IPS DF 4.7 (cell line): ENCODE measurements around the gene KCNT1.
"Not testable (repeated sequence)": the region's sequence is repeated elsewhere in the genome, so short reads cannot be mapped to it uniquely, and the experiment has no call there.

Source experiments
- DNase-seq: peaks from one replicate; pipeline ENCODE4 v3.0.0-alpha.2; 2013; ENCODE audit warnings: low spot score; ENCODE audit errors: extremely low read depth

KCNT1 gene

GRCh38 chr9:135701959-135702721 is at the start of gene KCNT1:
Gene KCNT1 (plus strand): TSS chr9:135702185. CDS start chr9:135702259, 74 bp downstream.
- DNase-seq = no peak

DNA sequence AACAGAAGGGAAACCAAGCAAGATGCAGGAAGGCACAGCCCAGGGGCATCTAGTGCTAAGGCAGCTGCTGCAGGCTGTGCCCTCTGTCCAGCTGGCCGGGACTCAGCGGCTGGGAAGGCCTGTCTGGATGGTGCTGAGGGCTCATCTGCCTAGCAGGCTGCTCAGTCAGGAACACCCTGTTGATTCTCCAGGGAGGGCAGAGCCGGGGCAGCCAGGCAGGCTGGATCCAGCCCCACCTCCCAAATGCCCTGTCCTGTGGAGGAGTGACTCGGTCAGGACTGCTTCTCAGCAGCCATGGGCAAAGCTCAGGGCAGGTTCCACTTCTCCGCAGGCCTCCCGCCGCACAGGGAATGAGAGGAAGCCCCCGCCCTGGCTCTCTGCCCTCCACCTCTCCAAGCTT is 46.7 kb upstream of the KCNT1 start:
- no peak for DNase-seq

GRCh38 chr9:135657416-135657815 is 44.6 kb upstream of the KCNT1 start:
- DNase-seq = no peak

DNA sequence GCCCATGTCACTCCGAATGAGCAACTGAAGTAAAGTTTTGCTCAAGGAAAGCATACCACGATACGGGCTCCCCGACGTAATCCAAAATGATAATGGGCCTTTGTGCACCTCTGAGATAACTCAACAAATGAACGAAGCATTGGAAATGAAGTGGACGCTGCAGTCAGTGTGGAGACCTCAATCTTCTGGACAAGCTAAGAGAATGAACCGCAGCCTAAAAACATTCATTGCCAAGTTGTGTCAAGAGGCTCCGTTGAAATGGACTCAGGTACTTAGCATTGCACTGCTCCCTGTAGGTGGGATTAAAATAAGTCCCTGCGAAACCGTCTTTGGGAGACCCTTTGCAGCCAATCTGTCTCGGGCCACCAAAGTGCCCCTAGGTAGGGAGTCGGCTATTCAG is 42.7 kb upstream of the KCNT1 start:
- DNase-seq = no peak

- no peak for DNase-seq
Measured at GRCh38 chr9:135660407-135660806, 41.6 kb upstream of the KCNT1 start.

- no peak for DNase-seq
Measured at GRCh38 chr9:135661816-135662560, 40.0 kb upstream of the KCNT1 start.

GRCh38 chr9:135662758-135663450 is 39.1 kb upstream of the KCNT1 start, which contains the start of gene LCN9:
Gene LCN9 (plus strand): TSS chr9:135663309. CDS start chr9:135663322, 13 bp downstream.
- DNase-seq = no peak

DNA sequence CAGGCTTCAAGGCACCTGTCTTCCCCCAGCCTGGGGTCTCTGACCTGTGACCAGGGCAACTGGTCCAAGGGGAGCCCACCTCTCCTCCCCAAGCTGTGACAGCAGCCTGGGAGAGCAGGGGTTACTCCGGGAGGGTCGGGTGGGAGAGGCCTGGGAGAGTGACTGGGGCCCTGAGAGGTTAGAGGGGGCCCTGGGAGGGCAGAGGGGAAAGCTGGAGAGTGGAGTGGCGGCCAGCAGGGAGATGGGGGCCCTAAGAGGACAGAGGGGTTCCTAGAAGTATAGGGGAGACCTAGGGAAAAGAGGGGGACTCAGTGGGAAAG is 38.6 kb upstream of the KCNT1 start:
- no peak for DNase-seq

- DNase-seq = no peak
Measured at GRCh38 chr9:135663857-135664256, 38.1 kb upstream of the KCNT1 start.

DNA sequence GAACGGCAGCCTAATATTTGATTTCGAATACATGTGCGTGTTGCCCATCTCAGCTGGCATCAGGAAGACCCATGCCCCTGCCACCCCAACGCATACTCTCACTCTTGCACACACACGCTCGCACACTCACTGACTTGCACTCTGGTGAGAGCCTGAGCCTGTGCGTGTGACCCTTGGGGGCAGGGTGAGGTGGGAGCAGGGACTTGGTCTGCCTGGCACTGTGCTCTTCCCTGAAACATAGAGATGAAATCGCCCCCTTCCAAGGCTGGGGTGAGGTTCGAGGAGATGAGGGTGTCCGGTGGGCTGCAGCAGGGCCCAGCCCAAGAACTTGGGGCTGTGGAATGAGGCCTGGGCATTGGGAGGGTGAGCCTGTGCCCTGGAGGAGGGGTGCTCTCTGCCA is 37.7 kb upstream of the KCNT1 start:
- DNase-seq = no peak

GRCh38 chr9:135664801-135665794 is 36.9 kb upstream of the KCNT1 start:
- no peak for DNase-seq

GRCh38 chr9:135665795-135666189 is 36.2 kb upstream of the KCNT1 start:
- DNase-seq = no peak

GRCh38 chr9:135666534-135667462 is 35.2 kb upstream of the KCNT1 start:
- DNase-seq = no peak

- DNase-seq = no peak
Measured at GRCh38 chr9:135667463-135668001, 34.5 kb upstream of the KCNT1 start.

DNA sequence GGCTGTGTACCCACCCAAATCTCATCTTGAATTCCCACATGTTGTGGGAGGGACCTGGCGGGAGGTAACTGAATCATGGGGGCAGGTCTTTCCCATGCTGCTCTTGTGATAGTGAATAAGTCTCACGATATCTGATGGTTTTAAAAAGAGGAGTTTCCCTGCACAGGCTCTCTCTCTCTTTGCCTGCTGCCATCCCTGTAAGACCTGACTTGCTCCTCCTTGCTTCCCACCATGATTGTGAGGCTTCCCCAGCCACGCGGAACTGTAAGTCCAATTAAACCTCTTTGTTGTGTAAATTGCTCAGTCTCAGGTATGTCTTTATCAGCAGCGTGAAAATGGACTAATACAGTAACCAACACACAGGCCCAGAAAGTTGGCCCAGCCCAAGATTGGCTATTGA is 33.0 kb upstream of the KCNT1 start:
- DNase-seq = not testable (repeated sequence)

DNA sequence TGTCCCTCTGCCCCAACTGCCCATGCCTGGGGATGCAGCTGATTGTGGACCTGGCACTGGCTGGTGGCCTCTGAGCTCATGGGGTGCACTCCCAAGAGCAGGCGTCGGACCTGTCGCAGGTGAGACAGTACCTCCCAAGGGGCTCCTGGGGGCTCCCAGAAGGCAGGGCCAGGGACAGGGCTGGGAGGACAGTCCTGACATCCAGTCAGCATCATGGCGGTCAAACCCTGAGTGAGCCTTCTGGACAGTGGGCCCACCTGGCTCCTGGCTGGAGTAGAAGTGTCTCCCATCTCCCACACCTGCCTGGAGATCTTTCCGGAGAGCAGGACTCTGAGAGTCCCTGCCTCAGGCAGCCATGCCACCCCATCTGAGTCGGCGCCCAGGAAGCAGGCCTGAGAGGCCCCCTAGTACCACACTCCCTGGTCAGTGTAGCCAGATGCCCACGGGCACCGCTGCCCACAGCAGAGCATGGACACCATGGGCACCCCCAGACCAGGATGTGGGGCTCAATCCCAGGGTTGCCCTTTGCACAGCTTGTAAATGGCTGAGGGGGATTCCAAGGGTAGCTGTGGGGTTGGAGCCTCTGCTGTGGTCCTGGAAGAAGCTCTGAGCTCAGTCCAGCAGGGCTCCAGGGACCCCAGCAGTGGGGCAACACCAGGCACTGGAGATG is 32.2 kb upstream of the KCNT1 start:
- no peak for DNase-seq

DNA sequence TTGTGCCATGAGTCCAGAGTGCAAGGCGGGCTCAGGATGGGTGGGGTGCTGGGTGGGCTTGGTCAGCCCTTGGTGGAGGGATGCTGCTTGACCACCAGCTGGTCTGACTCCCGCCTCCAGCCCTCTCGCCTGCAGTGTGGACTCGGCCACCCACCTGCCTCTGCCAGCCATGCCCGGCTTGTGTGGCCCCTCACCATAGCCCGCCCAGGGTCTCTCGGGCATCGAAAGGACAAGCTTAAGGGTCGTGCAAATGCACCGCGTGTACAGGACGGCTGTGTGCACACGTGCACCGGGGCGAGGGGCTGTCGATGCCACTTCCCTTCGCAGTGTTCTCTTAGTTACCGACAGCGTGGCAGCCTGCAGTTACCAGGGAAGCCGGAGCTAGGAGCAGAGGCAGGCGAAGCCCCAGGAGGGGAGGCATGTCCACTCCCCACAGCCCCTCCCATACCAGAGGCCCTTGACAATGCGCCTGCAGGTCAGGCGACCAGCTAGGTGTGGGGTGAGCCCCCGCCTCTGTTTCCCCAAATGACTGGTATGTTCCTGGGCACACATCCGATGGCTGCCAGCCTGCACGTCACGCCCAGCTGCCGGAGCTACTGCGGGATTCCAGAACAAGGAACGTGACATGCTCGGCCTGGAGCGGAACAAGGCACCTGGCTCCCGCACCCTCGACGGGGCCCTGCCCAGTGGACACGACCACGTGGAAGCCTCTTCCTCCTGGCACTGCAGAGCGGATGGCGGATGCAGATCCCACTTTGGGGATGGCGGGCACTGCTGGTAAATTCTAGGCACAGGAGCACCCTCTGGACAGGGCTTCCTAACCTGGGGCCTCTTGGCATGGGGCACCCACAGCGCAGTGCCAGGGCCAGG is 31.0 kb upstream of the KCNT1 start:
- no peak for DNase-seq

DNA sequence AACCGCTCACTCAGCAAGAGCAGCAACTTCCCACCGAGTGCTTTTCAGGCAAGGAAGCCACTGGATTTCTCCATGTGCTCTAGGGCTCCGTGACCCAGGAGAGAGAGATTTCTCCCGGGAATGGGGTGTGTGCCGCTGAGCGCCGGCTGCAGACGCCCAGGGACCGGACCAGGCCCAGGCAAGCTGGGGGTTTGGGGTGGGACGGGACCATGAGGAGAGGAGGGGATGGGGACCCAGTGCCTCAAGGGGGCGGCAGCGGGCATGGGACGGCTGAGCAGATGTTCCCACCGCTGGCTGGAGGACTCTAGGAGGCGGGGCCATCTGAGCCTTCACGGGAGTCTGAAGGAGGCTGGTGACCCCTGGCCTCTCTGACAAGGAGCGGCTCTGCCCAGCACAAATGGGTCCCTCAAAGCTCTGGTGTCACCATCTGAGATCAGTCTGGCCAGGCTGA is 30.4 kb upstream of the KCNT1 start:
- DNase-seq = no peak
